ENCODE results near the gene C1orf105.
A peak's percentile ranks its signal among the peaks of the same experiment; 100 is the strongest.
"Not testable (repeated sequence)": the region's sequence is repeated elsewhere in the genome, so short reads cannot be mapped to it uniquely, and the experiment has no call there.

The C1orf105 gene

DNA sequence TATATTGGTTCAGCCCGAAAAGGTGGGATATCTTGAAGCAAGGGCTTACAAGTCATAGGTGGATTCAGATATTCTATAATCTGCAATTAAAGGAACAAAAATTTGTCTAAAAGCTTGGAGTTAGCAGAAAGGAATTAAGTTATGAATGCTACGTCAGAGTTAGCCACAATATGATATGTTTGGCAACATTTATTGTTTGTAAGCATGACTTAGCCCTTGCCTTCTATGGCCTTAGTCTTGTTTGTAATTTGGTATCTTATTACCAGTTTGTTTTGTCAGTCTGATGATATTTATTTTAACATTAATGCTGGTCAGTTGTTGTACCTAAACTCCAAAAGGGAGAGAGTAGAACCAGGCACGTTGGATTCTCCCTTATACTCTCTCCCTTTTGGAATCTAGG, 69.4 kb downstream of the C1orf105 start:
- DNase-seq (ENCODE audit: low read depth): peak; percentile 74

DNA sequence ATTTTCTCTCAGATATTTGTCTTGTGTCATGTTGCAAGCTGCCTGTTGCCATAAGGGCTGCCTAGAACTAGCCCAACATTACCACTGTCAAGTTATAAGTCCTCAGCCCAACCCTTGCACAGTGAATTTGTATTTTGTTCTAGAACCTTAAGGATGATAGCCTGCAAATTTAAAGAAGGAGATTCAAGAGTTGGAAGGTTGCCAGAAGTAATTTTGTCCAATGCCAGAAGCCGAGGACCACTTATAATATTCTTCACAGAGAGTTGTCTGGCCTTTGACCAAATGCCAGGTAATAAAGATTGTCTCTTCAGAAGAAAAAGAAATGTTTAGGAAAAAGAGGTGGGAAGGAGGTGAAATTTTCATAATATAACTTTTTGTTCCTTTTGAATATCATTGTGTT, 71.9 kb downstream of the C1orf105 start:
- no peak for DNase-seq (ENCODE audit: low read depth)

DNA sequence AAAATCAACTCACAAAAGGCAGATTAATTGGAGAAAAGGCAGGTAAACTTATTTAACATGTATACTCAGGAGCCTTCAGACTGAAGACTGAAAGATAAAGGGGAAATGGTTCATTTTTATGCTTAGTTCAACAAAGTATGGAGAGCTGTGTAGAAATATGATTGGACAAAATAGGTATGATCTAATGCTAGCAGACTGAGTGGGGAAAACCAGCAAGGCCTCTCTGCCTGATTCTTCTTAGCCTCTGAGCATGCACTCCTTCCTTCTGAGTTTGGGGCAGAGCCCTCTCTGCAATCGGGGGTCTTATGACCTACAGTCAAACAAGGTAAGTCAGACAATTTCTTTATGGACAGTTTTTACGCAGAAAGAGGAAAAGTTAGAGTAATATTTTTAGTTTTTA, 73.7 kb downstream of the C1orf105 start:
- no peak for DNase-seq (ENCODE audit: low read depth)

DNA sequence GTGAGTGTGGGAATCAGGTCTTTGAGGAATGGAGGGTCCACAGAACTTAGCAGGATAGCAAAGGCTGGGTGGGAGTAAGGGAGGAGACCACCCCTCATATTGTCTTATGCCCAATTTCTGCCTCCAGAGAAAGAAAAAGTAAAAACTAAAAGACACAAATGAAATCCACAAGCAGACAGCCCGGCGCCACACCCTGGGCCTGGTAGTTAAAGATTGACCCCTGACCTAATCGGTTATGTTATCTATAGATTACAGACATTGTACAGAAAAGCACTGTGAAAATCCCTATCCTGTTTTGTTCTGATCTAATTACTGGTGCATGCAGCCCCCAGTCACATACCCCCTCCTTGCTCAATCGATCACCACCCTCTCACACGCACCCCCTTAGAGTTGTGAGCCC, 75.6 kb downstream of the C1orf105 start:
- not testable (repeated sequence) for DNase-seq (ENCODE audit: low read depth)

DNA sequence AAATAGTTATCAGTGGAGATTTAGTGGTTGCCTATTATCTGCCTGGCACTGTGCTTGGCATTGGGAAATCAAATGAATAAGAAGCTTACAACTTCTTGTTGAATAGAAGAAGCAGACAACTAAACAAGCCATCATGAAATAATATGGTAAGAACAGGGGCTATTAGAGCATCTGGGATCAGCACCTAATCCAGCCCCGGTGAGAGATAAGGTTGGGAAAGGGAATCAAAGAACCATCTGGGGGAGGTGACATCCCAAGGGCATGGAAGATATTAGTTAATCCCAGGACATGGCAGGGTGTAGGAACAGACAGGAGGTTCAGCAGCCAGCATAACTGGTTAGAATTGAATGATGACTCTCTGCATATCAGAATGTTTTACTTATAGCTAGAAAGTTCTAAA, 76.2 kb downstream of the C1orf105 start:
- DNase-seq (ENCODE audit: low read depth): no peak

DNA sequence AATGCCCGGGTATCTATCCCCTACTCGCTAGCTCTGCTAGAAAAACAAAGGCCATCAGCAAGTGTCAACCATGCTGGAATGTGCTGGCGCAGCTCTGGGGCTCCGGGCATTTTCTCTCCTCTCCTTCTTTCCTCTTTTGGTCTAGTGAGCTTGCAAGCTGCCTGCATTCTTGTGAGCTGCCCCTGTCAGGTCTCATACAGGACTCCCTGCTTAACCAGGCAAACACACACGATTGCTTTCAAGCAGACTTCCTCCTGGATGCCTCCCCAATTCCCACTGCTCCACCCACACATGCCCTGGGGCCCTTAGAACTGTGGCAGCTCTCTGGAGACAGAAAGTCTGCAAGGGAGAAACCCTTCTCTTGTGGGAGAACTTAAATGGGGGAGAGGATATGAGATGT, 76.7 kb downstream of the C1orf105 start:
- peak; percentile 22 for DNase-seq (ENCODE audit: low read depth)

DNA sequence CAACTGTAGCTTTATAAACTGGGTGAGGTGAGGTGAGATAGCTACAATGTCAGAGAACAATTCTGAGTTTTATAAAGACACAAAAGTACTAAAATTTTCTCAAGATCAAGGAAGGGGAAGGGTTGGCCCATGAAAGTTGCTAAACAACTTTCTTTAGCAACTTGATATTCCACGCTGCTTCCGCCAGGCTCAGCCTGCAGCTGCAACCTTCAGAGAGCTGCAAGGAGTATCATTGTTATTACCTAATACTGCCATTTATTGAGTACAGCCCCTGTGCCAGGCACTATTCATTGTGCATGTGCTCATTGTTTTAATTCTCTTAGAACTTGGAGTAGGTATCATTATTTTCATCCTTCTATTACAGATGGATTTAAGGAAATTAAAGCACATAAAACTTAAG, 78.4 kb downstream of the C1orf105 start:
- peak; percentile 2 for DNase-seq (ENCODE audit: low read depth)

DNA sequence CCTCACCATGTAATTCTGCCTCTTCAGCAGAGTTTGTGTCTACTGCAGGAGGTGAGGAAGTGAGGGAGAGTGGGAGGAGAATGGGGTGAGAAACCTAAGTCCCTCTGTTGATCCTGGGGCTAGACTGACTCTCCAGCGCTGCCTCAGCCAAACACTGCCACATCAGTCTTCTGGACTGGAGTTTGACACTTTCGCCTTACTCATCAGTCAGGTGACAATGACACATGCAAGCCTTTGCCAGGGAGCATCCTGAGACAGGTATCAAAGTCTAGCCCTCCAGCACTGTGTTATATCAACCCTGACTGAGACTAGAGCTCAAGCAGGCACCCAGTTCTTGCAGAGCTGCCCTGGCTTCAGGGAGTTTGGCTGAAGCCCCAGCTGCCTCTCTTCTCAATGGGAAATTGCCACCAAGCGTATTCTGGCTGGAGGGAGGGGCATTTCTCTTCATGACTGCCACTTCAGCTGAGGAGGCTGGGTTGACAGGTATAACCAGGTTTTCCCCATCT, 79.2 kb downstream of the C1orf105 start:
- DNase-seq (ENCODE audit: low read depth): no peak

DNA sequence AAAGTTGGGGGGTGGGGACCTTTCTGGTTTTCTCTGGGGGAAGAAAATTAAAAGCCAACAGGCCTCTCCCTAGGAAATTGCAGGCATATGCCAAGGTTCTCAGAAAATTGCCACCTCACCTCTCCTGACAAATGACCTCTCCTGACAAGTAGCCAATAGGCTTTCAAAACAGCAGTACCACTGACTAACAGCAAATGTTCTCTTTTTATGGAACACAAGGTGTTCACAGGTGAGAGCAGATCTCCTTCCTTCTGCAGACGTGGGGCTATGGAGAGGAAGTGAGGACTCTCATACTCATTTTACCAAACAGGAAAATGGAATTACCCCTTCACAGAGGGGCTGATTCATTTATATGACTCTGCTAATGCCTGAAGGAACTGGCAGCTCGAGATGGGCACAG, 79.7 kb downstream of the C1orf105 start:
- DNase-seq (ENCODE audit: low read depth): no peak

DNA sequence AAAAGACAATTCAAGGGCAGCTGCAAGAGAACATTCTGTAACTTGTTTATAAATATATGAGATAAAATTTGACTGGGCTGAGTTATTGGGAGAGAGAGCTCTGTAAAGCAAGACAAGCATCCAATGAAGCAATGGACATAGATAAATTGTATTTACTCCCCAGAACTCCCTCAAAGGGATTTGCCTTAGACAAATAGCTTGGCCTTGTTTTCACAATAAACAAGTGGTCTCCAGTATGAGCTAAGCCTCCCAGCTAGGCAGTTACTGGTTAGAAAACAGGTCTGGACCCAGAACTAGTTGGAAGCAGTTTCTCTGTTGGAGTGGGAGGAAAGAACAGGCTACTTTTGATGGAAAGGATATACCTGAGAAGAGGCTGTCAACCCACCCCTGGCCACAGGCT, 87.3 kb downstream of the C1orf105 start:
- no peak for DNase-seq (ENCODE audit: low read depth)

DNA sequence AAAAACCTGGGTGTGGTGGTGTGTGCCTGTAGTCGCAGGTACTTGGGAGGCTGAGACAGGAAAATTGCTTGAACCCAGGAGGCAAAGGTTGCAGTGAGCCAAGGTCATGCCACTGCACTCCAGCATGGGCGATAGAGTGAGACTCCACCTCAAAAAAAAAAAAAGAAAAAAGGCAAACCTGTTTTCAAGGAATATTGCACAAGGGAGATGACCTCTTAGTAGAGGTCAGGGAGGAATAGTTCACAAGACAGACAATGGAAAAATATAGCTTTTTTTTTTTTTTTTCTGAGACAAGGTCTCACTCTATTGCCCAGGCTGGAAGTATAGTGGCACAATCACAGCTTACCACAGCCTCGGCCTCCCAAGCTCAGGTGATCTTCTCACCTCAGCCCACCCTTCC, 90.0 kb downstream of the C1orf105 start:
- DNase-seq (ENCODE audit: low read depth): no peak

DNA sequence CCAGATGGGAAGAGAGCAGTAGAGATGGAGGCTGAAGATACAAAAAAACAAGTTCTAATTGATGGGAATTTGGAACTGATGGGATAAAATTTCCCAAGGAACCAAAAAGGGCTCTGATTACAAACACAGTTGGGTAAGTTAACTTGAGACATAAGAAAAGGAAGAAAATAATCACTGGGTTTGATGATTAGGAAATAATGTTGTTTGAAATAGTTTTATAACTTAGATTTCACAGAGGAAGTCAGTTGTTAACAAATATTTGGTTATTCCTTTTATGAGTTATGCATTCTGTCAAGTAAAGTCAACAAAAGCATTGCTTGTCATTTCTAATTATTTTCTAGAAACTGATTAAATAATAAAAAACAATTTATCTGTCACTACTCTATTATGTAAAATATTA, 92.1 kb downstream of the C1orf105 start:
- no peak for DNase-seq (ENCODE audit: low read depth)

DNA sequence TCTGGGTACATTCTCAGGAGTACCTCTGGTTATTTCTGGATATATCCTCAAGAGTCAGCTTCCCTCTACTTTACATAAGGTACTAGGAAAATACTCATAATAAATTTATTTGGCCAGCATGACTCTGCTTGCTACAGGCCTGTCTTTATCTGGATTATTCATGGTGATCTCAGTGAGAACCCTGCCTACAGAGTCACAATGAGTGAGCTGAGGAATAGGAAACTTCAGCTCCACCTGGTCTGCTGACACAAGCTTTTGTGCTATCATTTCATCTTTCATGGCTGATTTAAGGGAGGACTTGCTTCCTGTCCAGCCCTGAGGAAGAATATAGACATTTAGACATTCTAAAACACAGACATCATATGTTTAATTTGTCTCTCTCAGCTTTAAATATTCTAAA, 93.0 kb downstream of the C1orf105 start:
- DNase-seq (ENCODE audit: low read depth): no peak

DNA sequence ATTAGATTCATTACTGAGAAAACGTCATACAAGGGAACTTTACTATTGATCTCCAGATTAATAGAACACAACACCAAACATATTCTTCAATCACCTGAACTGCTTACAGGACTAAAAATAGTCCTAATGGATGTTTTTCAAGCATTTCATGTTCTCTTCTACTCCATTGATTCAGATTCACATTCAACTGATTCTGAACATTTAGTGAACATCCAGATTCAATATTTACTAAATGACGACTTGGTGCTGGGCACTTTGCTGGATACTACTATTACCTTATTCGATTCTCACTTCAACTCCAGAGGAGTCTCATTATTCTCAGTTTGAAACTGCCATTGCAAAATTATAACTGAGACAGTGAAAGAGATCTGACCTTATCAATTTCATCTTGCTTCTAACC, 93.6 kb downstream of the C1orf105 start:
- no peak for DNase-seq (ENCODE audit: low read depth)

DNA sequence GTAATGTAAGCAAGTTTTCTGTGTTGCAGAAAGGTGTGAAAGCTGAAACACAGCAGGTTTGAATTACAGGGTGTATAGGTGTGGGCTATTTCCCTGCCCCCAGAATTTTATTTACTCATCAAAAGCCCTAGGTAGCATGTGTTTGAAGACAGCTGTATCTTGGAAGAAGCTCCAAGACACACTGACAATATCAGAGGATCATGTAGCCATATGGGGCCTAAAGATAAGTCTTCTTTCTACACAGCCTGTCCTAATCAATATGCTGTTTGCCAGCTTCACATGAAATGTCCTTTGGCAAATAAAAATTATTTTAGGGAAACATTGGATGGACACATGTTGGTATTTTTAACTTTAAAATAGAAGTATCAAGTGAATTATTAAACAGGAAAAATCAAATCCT, 95.0 kb downstream of the C1orf105 start:
- DNase-seq (ENCODE audit: low read depth): no peak

DNA sequence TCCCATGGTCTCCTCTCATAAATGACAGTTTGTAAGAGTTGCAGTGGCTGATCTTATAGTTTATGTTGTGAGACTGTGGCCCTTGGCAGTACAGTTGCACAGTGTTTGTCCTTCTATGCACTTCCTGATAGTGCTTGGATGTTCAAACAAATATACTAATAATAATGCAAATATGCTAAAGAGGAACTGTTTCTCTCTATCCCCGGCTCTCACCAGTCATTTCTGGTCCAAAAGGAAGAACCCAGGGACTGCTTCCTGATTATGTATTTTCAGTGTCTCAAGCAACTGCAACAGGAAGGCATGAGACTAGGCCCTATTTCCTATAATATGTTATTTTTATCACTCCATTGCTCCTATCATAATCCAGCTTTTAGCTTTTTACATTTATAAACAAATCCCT, 95.4 kb downstream of the C1orf105 start:
- DNase-seq (ENCODE audit: low read depth): no peak

DNA sequence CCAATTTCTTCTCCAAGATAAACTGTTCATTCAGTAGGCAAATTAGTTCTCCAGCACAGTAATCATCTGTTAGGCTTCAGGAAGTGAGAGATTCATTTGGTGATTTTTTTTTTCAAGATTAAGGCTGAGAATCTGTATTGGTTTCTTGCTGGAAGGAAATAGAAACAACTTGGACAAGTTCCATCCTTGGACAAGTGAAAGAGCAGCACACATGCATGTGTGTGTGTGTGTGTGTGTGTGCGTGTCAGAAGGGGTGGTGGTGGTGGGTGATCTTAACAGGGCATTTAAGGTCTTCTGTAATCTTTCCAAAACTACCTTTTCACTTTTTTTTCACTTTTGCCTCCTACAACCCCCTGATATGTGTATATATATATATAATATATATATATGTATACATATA, 96.6 kb downstream of the C1orf105 start:
- no peak for DNase-seq (ENCODE audit: low read depth)

DNA sequence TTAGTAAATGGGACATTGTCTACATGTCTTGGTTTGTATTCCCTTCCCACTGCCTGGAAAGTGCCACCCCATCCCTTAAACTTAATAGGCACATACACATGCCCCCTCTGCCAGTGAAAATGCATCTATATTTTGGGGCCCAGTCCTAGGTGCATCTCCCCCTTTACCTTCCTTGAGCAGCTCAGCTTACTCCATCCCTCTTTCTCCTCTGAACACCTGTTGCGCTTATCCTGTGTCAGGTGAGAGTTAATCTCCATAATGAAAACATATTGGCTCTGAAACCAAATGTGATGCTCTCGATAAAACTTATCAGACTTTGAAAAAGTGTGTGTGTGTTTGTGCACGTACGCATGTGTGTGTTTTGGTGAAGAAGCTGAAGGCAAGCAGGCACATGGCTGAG, 97.1 kb downstream of the C1orf105 start:
- no peak for DNase-seq (ENCODE audit: low read depth)
